LoVo (cell line): Measurements from ENCODE around the gene GALNT15.

Experiments
- DNase-seq: peaks from one replicate; pipeline ENCODE4 v3.0.0-alpha.2; 2016; ENCODE audit warnings: low spot score

Gene GALNT15

DNA sequence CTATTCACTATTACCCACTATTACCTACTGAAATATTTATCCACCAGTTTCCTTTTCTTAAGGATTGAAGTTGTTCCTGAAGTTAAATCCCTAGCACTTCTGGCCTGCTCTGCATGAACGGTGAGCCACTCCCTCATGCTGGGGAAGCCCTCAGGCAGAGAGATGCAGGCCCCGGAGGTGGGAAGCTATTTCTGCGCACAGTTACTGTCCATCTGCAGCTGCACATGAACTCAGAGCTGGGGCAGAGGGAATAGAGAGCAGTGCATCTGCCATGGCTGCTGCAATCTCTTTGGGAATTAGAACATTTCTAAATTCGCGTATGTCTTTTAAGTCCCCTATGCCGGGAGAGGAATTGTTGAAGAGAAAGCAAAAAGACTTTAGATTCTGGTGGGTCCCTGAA, 6.3 kb upstream of the GALNT15 start:
- DNase-seq: no peak

DNA sequence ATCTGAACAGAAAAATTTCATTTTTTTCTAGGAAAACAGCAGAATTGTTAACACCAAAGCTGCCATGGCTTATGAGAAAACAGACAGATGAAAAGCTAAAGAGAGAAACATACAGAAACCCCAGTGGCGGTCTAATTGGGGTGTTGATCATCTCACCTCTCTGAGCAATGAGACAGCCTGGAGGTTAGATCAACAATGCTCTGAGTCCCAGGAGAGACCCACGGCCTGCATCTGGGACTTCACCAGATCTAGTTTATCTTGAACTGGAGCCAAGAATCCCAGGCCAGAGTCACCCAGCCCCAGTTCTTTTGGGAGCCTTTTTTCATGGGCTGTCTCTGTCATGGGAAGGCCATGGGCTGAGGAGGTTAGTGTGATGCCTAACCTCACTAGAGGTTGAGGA, 3.5 kb upstream of the GALNT15 start:
- no peak for DNase-seq

DNA sequence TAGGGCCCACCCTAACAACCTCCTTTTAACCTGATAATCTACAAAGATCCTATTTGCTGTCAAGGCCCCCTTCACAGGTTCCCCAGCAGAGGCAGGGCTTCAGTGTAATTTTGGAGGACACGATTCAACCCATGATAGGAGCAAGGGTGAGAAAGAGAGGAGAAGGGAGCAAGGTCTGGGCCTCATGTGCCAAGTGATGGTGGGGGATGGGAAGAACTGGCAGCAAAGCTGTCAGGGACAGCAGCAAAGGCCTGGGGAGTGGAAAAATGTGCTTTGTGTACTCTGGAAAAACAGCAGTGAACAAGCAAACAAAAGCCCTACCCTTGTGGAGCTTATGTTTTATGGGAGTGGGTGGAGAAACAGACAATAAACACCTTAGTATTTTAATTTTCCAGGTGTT, 2.7 kb upstream of the GALNT15 start:
- no peak for DNase-seq

DNA sequence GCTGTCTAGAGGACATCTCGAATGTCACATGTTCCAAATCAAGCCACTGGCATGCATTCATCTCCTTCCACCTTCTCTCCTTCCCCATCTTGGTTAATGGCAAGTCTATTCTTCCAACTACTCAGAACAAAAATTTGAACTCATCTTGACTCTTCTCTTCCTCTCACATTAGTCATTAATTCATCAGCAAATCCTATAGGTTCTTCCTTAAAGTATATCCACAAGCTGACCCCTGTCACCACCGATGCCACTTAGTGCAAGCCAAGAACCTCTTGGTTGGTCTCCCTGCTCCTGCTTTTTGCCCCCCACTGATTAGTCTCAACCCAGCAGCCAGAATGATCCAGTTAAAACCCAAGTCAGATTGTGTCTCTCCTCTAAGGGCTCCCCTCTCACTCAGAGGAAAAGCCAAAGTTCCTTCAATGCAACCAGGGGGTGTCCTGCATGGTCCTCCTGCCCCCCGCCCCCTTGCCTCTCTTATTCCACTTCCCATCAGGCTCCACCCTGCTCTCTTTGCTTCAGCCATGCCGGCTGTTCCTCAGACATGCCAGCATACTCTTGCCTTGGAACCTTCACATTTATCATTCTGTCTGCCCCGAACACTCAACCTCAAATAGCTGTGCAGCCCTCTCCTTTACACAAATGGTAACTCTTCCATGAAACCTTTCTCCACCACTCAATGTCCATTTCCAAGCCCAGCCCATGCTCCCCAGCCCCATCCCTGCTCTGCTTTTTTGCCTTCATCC, 1.0 kb upstream of the GALNT15 start:
- DNase-seq: no peak

DNA sequence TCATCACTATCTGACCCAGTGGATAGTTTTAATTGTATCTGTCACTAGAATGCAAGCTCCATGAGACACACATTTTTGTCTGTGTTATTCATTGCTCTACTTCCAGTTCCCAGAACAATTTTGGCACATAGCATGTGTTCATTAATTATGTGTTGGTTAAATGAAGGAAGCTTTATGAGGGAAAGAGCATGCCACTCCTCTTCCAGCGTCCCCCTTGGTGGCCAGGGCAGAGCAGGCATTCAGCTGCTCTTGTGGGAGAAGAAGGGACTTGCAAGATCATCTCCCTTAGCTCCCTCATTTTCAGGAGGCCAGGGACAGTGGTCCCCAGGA, 489 bp upstream of the GALNT15 start:
- DNase-seq: no peak

DNA sequence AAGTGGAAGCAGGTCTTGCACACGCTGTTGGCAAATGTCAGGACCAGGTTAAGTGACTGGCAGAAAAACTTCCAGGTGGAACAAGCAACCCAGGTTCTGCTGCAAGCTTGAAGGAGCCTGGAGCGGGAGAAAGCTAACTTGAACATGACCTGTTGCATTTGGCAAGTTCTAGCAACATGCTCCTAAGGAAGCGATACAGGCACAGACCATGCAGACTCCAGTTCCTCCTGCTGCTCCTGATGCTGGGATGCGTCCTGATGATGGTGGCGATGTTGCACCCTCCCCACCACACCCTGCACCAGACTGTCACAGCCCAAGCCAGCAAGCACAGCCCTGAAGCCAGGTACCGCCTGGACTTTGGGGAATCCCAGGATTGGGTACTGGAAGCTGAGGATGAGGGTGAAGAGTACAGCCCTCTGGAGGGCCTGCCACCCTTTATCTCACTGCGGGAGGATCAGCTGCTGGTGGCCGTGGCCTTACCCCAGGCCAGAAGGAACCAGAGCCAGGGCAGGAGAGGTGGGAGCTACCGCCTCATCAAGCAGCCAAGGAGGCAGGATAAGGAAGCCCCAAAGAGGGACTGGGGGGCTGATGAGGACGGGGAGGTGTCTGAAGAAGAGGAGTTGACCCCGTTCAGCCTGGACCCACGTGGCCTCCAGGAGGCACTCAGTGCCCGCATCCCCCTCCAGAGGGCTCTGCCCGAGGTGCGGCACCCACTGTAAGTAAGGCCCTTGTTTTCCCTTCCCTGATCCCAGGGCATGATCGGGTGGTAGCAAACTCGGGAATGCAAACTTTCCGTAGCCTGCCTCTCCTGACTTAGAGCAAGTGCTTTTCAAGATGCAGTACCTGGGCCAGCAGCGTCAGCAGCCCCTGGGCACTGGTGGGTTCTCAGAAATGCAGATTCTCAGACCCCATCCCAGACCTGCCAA, 759 bp downstream of the GALNT15 start:
- no peak for DNase-seq

DNA sequence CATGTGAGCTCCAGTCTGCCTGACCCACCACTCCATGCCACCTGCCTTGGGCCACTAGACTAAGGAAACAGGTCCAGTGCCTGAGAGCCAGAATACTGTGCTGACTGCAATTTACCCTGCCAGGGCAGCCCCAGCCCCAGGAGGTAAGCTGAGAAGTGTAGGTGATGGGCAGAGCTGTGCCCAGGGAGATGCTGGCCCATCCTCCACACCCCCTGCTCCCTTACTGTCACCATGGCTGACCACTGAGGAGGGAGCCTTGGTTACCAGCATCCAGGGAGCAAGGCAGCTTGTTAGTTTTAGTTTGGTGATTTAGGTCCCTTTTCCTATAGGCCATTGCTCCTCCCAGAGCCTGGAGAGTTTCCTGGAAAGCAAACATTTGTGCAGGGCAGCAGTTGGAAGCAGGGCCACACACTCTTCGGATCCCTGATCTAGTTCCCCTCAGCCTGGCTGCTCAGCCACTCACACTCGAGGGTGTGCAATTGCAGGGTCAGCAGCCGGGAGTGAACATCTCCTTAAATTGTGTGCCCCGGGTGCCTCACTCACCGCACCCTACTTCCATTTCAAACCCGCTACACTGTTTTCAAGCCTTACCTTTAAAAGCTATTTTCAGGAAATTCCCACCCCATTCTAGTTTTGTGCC, 2.0 kb downstream of the GALNT15 start:
- no peak for DNase-seq

DNA sequence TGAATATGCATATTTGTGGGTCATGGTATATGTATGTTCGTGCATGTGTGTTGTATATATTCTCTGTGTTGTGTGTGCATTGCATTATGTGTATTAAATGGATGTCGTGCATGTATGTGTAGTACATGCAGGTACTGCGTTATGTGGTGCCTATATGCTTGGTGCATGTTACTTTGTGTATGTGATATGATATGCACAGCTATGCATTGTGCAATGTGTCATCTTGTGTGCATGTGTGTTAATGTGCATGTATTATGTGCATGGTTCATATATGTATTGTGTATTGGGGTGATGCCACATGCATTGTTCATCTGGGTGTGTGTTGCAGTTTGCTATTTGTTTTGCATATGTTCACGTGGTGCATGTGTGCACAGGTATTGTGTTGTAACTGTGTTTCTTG, 2.9 kb downstream of the GALNT15 start:
- DNase-seq: no peak

DNA sequence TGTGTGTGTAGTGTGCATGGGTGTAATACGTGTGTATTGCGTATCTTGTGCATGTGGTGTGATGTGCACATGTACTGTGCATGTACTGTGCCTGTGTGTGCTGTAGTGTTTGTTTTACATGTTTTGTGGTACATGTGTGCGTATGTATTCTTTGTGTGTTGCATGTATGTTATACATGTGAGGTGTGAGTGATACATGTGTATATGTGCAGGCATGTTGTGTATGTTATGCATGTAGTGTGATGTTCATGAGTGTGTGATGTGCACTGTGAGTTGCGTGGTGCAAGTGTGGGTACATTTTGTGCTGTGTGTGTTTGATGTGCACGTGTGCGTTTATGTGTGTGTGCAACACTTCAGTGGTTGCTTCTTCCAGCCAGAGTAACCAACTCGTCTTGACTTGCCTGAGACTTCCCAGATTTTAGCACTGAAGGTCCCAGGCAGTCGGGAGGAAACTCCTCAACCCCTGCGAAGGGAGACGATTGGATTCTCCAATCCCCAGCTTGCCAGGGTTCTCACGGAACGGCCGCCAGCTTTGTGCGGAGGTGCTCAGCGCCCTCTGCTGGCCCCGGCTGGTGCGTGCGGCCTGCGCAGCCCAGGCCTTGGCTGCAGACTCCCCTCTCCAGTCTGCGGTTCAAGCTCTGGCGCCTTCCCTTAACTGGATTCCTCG, 3.6 kb downstream of the GALNT15 start:
- DNase-seq: peak; percentile 61

DNA sequence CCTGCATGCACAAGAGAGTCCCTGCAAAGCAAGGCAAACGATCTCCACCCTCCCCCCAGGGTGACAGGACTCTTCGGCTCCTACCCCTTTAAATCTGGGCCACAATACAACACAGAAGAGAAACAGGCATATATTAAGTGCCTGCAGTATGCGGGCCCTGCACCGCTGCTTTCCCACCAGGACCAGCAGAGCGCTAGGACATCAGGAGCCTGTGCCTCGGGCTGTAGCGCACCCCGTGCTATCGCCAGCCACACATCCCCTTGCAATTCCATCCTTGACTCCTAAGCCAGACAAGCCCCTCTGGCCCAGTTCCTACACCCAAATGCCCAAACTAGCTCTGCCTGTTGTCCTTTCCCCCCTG, 4.1 kb downstream of the GALNT15 start:
- DNase-seq: no peak

DNA sequence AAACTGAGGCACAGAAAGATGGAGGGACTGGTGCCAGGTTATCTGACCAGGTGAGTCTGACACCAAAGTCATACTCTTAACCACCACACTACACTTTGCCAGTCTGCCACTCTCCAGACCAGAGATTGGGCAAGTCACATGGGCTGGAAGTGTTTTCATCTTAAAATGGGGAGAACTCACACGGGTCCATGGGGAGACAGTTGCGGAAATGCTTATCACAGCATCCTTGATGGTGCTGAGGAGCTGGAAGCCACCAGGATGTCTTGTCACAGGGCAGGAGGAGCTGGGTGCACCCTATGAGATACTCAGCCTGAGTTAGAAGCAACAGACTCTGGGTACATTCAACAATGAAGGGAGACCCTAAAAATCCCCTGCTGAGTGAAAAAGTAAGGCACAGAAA, 4.8 kb downstream of the GALNT15 start:
- no peak for DNase-seq

DNA sequence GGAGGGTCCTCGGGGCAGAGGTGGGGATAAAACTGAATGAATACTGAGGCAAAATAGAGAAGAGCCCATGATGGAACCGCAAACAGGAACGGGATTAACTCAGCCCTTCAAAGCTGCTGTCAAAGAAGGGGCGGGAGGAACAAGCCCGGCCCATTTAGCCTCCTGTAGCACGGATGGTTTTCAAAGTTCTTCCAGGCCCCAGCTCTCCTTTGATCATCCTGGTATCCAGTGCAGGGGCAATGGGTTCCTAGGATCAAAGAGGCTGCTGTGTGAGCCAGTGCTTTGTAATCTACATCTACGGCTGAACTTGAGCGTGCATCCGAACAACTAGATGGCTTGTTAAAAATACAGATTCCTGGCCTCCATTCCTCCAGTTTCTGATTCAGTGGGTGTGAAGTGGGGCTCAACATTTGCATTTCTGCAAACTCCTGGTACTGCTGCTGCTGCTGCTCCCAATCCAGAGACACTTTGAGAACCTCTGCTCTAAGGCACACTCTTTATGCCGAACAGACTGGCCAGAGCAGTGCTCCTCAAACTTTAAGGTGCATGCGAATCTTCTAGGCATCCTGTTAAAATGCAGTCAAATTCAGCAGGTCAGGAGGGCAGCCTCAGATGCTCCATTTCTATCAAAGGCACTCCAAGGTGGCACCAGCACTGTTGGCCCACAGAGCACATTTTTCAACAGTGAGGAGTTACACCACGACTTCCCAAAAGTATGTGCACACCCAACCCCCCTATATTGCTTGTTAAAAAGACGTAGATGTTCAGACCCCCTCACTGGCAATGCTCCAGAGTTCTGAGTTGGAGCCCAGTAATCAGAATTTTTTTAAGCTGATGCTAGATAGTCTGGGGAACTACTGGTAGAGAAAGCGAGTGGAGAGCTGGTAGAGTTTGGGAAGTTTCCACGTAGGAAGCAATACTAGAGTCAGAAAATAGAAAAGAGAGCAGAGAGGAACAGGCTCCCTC, 5.6 kb downstream of the GALNT15 start:
- no peak for DNase-seq

DNA sequence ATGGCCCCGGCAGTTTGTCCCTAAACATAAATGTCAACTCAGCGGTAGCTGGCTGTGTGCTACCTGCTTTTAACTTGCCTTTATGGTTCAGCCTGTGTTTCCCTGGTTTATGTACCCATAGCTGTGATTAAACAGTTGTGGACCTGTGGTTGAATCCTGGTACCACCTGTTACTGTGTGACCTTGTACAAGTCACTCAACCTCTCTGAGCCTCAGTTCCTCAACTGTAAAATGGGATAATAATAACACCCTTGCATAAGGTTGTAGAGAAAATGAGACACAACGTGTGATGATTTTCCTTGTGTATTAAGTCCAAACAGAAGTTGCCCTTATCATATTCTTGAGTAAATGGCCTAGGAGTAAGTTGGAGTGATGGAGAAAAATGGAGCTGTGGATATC, 6.3 kb downstream of the GALNT15 start:
- no peak for DNase-seq

DNA sequence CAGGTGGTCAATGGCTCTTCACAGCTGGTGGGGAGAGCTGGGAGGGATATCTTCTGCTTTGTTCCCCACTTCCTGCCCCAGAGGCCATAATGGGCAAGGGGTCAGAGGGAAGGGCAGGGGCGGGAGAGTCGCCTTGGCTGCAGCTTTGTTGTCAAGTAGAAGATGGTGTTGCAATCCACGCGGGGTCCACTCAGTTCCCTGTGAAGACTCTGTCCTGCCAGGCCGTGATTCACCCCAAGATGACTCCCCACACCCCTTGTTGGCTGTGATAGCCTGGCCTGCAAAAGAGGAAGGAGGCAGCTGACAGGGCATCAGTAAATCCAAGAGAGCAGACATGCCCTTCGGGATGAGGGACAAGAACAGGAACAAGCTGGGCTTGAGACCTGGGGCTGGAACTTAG, 6.9 kb downstream of the GALNT15 start:
- no peak for DNase-seq

DNA sequence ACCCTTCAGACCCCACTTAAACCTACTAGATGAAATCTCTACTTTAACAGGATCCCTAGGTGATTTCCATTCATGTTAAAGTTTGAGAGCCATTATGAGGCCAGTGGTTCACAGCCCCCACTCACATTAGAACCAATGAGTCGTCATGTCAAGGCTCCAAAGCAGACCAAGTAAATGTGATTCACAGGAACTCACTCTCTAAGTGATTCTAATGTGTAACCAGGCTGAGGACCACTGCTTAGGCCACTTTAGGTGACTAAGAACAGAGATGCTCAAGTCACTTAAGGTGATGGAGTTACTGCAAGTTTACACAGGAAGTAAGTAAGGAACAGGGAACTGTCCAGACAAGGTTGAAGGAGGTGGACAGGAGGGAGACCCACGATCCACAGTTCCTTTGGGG, 7.7 kb downstream of the GALNT15 start:
- no peak for DNase-seq

DNA sequence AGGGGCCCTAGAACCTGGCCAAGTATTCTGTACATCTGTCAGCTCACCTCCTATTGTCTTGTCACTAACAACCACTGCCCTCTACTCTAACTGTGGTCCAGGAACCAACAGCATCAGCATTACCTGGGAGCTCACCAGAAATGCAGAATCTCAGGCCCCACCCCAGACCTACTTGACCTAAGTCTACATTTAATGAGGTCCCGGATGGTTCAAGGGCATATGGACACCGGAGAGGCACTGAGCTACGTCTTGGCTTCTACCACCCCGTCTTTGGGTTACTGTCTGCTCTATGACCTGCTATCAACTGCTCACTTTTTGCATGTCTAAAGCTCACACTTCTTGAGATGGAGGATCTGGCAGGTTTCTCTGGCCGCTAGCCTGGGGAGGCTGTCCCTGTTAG, 8.1 kb downstream of the GALNT15 start:
- DNase-seq: no peak

DNA sequence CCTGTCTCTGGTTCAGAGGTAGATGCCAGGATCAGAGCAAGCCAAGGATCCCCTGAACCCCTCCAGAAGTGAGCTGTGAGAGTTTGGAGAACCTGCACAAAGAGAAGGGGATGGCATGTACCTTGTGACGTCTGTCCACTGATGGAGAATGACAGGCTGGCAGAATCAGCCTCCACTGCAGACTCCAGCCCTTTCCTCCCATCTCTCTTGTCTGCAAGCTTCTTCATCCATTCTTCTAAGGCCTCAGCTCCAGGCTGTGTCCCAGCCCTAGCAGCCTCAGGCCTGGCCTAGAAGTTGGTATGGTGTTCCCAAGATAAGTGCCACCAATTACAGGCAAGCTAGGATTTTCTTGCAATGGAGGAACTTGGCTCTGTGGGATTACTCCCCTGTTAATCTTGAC, 8.6 kb downstream of the GALNT15 start:
- DNase-seq: no peak

DNA sequence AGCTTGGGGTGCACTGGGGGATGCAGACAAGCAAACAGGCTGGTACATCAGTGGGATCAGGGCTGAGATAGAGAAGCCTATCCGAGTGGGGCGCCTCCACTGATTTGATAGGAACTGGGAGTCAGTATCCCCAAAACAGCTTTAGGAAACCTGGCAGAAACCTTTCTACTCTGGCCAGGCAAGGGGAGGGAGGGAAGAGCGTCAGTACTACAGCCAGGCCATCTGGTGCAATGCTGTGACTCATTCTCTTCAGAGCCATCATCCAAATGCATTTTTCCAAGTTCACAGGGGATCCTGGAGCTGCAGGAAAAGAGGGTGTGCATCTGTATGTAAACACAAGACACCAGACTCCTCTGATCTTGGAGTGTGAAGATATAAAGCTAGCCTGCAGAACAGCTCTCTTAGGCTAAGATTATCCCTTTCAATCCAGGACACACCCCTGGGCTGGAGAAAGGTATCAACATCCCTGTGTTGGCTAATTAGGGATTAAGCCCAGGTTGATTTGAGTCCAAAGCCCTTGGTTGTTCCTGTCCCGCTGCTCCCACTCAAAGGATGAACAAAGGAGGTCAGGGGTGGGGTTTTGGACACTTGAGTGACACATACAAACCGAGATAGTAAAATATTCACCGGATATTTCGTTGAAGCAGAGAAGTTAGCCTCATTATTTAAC, 9.3 kb downstream of the GALNT15 start:
- no peak for DNase-seq

DNA sequence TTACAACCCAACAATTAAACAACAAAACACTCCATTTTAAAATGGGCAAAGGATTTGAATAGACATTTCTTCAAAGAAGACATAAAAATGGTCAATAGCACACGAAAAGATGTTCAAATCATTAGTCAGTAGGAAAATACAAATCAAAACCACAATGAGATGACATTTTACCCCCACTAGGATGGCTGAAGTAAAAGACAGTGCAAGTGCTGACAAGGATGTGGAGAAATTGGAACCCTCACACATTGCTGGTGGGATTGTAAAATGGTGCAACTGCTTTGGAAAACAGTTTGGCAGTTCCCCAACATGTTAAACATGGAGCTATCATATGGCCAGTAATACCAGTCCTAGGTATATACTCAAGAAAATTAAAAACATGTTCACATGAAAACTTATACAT, 11.6 kb downstream of the GALNT15 start:
- DNase-seq: no peak

DNA sequence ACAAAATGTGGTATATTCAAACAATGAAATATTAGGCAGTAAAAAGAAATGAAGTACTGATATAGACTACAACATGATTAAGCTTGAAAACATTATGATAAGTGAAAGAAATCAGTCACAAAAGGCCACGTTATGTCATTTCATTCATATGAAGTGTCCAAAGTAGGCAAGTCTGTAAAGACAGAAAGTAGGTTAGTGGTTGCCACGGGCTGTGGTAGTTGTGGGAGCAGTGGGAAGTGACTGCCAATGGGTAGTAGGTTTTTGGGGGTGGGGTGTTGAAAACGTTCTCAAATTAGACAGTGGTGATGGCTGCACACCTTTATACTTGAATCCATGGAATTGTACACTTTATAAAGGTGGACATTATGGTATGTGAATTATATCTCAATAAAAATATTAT, 12.1 kb downstream of the GALNT15 start:
- no peak for DNase-seq

DNA sequence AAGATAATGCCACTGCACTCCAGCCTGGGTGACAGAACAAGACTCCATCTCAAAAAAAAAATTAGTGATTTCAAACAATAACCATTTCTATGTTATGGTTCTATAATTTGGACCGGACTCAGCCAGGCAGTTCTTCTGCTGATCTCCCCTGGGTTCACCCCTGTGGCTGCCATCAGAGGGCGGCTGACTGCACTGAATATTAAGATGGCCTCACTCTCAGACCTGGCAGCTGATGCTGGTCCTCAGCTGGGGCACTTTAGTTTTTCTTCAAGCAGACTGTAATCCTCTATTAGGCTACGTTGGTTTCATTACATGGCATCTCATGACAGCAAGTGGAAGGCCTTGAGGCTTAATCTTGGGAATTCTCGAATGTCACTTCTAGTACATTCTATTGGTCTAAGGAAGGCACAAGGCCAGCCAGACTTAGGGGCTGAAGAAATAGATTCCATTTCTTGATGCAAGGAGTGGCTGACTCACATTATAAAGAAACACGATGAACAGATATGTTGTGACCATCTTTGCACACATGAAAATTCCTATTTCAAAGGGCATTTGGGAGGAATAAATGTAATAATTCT, 12.8 kb downstream of the GALNT15 start:
- no peak for DNase-seq
